Testis (tissue), 2 donors: ENCODE data around the gene ACCSL.

ENCODE experiments used
- CTCF ChIP-seq, 3 experiments: fragments of 450-650 bp in 2 of 3; fragments of 200-600 bp in 1 of 3; sonication (generic) in 1 of 3; IDR thresholded peaks; one replicate each; pipeline ENCODE4 v1.5.1; 2016 to 2019; ENCODE audit warnings: antibody characterized with exemption in 3 of 3, mild to moderate bottlenecking in 2 of 3, moderate library complexity in 1 of 3
- POLR2A ChIP-seq: fragments of 450-650 bp; IDR thresholded peaks from one replicate; pipeline ENCODE4 v1.6.1; 2017; ENCODE audit warnings: antibody characterized with exemption, mild to moderate bottlenecking, moderate library complexity

GRCh38 chr11:44049832-44050231 lies 2.1 kb downstream of the ACCSL start:
- no peak for TF ChIP-seq POLR2A
- TF ChIP-seq CTCF (IDR thresholded peaks at IDR 0.05): no peak
